Ascending aorta (tissue), 2 donors: ENCODE results near the gene INVS. TPM values are rescaled to one million over a fixed set of nuclear protein-coding genes. Genes with fewer than 3 reads are reported as not detected.

Source experiments
- DNase-seq, 2 donors: peaks; one replicate each; pipeline ENCODE4 v3.0.0-alpha.2; 2019; ENCODE audit warnings: low spot score in 2 of 2
- H3K27ac ChIP-seq, 2 donors: fragments of 200-600 bp; sonication (generic); one replicate each; pipeline ENCODE4 v1.5.1; 2016 to 2017; ENCODE audit warnings: mild to moderate bottlenecking in 1 of 2
- H3K27me3 ChIP-seq: fragments of 200-600 bp; sonication (generic); one replicate; pipeline ENCODE4 v1.5.1; 2017
- H3K36me3 ChIP-seq, 2 donors: fragments of 200-600 bp; sonication (generic); one replicate each; pipeline ENCODE4 v1.5.1; 2016
- H3K4me1 ChIP-seq, 2 donors: fragments of 200-600 bp; sonication (generic); one replicate each; pipeline ENCODE4 v1.5.1; 2016 to 2017; ENCODE audit warnings: mild to moderate bottlenecking in 1 of 2
- H3K4me3 ChIP-seq, 2 donors: fragments of 200-600 bp; sonication (generic); one replicate each; pipeline ENCODE4 v1.5.1; 2016 to 2017; ENCODE audit warnings: mild to moderate bottlenecking in 1 of 2
- H3K9me3 ChIP-seq, 2 donors: fragments of 200-600 bp; sonication (generic); one replicate each; pipeline ENCODE4 v1.5.1; 2016
- intact Hi-C: fragments of 100-400 bp; cut with DNase I; formaldehyde crosslinking; loops from one replicate; pipeline ENCODE4 v1.15.1; 2023
- total RNA-seq: library from RNA; depleted of rRNA; stranded (reverse); fragments of >200 nt; gene quantifications from one replicate; pipeline ENCODE4 v1.1.0, GENCODE V29; 2016
- TF ChIP-seq, protein P1 (sequence below), 3 experiments: fragments of 200-600 bp in 2 of 3; fragments of 450-650 bp in 1 of 3; sonication (generic) in 2 of 3; IDR thresholded peaks; one replicate each; pipeline ENCODE4 v1.5.1; 2016 to 2019; ENCODE audit warnings: antibody characterized with exemption in 3 of 3, mild to moderate bottlenecking in 1 of 3, moderate library complexity in 1 of 3

INVS gene
- total RNA-seq, 1 donor from 2014 or later: 8.5 TPM

DNA sequence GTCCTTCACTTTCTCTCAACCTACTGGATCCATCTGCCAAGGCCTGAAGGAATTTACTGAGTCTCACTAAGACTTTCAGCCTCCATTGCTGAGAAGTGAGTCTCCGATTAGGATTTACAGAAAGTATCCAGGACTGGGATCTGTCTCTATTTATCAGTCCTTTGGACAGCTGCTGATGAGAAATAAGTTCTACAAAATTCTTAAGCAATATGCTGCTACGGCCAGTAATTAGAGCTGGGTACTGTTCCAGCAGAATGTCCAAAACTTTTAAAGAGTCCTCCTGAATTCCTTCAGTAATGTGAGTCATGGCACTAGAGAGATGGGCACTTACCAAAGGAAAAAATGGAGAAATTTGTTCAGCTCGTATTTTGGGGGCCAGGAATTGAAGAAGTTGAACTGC, 247.8 kb downstream of the INVS start:
- Histone ChIP-seq H3K36me3 (peaks cover 0 to 16% of the 10 kb centered on the region in 2 donors), H3K27me3 (no peaks in the 10 kb centered on the region), H3K4me3 (no peak overlapping the region), H3K9me3 (no peaks in the 10 kb centered on the region), H3K4me1 (peaks cover 3% of the 10 kb centered on the region in 2 donors), H3K27ac (no peak overlapping the region)
- TF ChIP-seq, protein P1, sequence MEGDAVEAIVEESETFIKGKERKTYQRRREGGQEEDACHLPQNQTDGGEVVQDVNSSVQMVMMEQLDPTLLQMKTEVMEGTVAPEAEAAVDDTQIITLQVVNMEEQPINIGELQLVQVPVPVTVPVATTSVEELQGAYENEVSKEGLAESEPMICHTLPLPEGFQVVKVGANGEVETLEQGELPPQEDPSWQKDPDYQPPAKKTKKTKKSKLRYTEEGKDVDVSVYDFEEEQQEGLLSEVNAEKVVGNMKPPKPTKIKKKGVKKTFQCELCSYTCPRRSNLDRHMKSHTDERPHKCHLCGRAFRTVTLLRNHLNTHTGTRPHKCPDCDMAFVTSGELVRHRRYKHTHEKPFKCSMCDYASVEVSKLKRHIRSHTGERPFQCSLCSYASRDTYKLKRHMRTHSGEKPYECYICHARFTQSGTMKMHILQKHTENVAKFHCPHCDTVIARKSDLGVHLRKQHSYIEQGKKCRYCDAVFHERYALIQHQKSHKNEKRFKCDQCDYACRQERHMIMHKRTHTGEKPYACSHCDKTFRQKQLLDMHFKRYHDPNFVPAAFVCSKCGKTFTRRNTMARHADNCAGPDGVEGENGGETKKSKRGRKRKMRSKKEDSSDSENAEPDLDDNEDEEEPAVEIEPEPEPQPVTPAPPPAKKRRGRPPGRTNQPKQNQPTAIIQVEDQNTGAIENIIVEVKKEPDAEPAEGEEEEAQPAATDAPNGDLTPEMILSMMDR (IDR thresholded peaks at IDR 0.05): no peak
- DNase-seq: no peak
- intact Hi-C loops: no loop called here

DNA sequence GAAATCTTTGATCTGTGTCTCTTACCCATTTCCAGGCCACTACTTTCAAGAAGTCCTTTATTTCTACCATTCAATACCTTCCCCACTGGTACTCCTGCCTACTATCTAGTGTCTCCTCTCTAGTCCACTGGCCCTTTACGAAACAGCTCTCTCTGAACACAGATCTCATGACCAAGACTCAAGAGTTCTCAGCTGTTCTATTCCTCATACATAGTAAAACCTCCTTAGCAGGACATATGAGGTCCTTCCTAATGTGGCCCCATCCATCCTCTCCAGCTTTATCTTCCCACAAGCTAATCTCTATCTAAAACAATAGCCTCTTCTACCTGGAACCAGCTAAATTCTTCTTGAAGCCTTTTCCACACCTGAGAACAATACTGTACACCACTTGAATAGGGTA, 251.1 kb downstream of the INVS start:
- no peak overlapping the region for H3K4me3 ChIP-seq

More for the DNA sequence above, 251.1 kb downstream of the INVS start:
- Histone ChIP-seq H3K36me3 (peaks cover 0 to 10% of the 10 kb centered on the region in 2 donors), H3K9me3 (no peaks in the 10 kb centered on the region), H3K27ac (no peak overlapping the region), H3K4me1 (peaks cover 3% of the 10 kb centered on the region in 2 donors), H3K27me3 (no peaks in the 10 kb centered on the region)
- intact Hi-C loops: loop anchor here (5.0 kb wide), 3 partner anchors 247 to 1047 kb away; partner anchors contain the start of genes MRPL50, STX17 and ZNF189
- TF ChIP-seq, protein P1 (IDR thresholded peaks at IDR 0.05): no peak
- DNase-seq: no peak

Other genes with a start within 250 kb of the INVS start
- 24.9 TPM for gene STX17, start 192.6 kb upstream of the INVS start, total RNA-seq
- gene ERP44, start 243 bp upstream of the INVS start, total RNA-seq: 10.7 TPM